ENCODE measurements around the gene SHLD1.
A peak's percentile ranks its signal among the peaks of the same experiment; 100 is the strongest.

The SHLD1 gene

GRCh38 chr20:5908981-5909380, 158.8 kb downstream of the SHLD1 start:
- Mint-ChIP-seq H3K4me1 (peaks cover 7% of the 10 kb centered on the region), H3K9me3 (no peaks in the 10 kb centered on the region), H3K27me3 (ENCODE audit: low read depth, poor library complexity) (peaks cover 56% of the 10 kb centered on the region), H3K36me3 (ENCODE audit: low read depth) (no peaks in the 10 kb centered on the region), H3K27ac (no peak overlapping the region), H3K4me3 (no peak overlapping the region)
- no peak for DNase-seq
- TF ChIP-seq, protein P1, sequence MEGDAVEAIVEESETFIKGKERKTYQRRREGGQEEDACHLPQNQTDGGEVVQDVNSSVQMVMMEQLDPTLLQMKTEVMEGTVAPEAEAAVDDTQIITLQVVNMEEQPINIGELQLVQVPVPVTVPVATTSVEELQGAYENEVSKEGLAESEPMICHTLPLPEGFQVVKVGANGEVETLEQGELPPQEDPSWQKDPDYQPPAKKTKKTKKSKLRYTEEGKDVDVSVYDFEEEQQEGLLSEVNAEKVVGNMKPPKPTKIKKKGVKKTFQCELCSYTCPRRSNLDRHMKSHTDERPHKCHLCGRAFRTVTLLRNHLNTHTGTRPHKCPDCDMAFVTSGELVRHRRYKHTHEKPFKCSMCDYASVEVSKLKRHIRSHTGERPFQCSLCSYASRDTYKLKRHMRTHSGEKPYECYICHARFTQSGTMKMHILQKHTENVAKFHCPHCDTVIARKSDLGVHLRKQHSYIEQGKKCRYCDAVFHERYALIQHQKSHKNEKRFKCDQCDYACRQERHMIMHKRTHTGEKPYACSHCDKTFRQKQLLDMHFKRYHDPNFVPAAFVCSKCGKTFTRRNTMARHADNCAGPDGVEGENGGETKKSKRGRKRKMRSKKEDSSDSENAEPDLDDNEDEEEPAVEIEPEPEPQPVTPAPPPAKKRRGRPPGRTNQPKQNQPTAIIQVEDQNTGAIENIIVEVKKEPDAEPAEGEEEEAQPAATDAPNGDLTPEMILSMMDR (IDR thresholded peaks at IDR 0.05): no peak

DNA sequence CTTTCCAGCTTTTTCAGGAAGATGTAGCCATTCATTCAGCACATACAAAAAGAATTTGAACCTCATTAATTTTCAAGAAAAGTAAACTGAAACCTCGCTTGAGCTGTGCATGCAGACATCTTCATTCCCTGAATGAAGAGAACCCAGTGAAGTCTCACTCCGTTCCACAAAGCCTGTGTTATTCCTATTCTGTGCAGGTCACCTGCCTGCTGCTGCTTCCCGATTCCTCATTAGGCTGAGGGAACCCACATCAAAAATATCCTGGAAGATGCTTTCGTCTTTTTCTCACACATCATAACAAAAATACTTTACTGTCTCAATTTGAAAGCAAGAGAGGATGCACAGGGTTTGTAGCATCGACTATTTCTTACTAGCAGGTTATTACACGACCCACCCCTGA, 160.0 kb downstream of the SHLD1 start:
- Mint-ChIP-seq H3K27me3 (ENCODE audit: low read depth, poor library complexity) (peaks cover 63% of the 10 kb centered on the region), H3K27ac (no peak overlapping the region), H3K36me3 (ENCODE audit: low read depth) (no peaks in the 10 kb centered on the region), H3K4me1 (peaks cover 7% of the 10 kb centered on the region), H3K9me3 (no peaks in the 10 kb centered on the region), H3K4me3 (peak overlapping the region; percentile 76)
- no peak for DNase-seq
- TF ChIP-seq, protein P1 (IDR thresholded peaks at IDR 0.05): no peak

DNA sequence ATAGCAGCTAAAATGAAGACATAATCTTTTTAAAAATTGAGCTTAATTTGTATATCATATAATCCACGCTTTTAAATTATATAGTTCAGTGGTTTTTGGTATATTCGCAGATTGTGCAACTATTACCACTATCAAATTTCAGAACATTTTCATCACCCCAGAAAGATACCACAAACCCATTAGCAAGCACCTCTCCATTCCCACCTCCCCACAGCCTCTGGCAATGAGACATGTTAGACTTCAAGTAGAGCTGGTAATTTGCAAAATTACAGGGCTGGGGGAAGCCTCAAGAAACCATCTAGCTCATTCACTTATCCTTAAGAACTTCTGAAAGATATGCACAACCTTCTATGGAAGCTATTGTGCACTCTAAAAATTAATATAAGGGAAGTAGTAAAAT, 163.0 kb downstream of the SHLD1 start:
- Mint-ChIP-seq H3K27me3 (ENCODE audit: low read depth, poor library complexity) (peaks cover 52% of the 10 kb centered on the region), H3K4me3 (no peak overlapping the region), H3K27ac (no peak overlapping the region), H3K4me1 (peaks cover 7% of the 10 kb centered on the region), H3K9me3 (no peaks in the 10 kb centered on the region), H3K36me3 (ENCODE audit: low read depth) (no peaks in the 10 kb centered on the region)
- no peak for DNase-seq
- TF ChIP-seq, protein P1 (IDR thresholded peaks at IDR 0.05): no peak

Data from nephron progenitor cell (in vitro differentiated cells).